ENCODE measurements around the gene UBAP2.

The UBAP2 gene, protein sequence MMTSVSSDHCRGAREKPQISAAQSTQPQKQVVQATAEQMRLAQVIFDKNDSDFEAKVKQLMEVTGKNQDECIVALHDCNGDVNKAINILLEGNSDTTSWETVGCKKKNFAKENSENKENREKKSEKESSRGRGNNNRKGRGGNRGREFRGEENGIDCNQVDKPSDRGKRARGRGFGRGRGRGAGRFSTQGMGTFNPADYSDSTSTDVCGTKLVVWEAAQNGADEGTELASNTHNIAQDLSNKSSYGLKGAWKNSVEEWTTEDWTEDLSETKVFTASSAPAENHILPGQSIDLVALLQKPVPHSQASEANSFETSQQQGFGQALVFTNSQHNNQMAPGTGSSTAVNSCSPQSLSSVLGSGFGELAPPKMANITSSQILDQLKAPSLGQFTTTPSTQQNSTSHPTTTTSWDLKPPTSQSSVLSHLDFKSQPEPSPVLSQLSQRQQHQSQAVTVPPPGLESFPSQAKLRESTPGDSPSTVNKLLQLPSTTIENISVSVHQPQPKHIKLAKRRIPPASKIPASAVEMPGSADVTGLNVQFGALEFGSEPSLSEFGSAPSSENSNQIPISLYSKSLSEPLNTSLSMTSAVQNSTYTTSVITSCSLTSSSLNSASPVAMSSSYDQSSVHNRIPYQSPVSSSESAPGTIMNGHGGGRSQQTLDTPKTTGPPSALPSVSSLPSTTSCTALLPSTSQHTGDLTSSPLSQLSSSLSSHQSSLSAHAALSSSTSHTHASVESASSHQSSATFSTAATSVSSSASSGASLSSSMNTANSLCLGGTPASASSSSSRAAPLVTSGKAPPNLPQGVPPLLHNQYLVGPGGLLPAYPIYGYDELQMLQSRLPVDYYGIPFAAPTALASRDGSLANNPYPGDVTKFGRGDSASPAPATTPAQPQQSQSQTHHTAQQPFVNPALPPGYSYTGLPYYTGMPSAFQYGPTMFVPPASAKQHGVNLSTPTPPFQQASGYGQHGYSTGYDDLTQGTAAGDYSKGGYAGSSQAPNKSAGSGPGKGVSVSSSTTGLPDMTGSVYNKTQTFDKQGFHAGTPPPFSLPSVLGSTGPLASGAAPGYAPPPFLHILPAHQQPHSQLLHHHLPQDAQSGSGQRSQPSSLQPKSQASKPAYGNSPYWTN

DNA sequence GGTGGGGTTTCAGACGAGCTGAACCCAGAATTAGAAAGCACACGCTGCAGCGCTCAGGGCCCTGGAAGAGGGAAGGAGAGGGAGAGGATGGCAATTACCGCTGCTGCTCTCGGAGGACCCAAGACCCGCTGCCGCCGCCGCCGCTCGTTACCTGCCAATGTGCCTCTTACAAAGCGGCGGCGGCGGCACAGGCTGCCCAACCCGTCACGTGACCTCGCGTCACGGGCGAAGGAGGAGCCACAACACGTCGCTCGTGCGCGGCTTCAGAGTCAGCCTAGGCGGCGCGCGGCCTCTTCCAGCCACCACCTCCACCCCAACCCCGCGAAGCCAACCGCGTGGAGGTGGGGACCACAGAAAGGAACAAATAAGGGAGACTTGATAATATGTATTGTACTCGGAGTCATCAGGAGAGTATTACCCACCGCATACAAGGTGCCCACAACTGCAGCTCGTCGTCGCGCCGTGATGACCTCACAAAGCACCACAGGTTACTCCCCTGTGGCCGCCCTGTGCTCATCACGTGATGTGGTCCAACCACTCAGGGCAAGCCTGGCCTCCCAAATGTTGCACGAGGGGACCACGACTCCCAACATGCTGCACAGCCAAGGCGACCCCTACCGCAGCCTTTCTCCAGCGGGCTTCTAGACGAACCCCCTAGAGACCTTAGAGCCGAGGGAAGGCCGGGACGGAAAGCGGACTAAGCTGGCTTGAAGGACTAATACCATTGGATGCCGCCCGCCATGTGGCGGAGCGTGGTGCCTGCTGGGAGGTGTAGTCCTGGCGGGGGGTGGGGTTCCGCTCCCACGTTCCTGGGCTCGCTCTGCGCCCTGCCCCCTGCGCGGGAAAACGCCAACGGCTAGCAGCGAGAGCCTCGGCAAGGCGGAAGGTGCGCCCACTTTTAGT, at the start of gene UBAP2:
TSS of gene UBAP2 (minus strand) at position 161 of the 903 bp plus-strand sequence. CDS start 31,739 bp downstream, outside the sequence.
- in situ Hi-C loops (cut with HindIII; ENCODE audit: low sequenced_read_pairs), result no loop called here

DNA sequence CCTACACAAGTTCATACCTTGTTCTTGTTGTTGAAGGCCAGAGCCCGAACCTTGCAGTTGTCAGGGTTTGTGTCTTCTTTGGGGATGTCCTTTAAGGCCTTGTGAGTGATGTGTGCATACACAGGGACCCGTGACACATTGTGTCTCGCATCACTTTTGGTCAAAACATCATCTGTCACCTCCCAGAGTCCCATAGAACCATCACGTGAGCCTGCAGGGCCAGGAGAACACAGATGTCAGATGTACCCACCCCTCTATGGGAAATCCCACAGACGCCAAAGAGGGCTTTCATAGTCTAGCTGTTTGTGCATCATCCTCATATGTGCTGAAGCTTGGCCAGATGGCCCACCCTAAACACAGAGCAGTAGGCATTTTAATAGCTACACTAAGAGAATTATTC, 49.6 kb upstream of the UBAP2 start:
- in situ Hi-C loops (cut with HindIII; ENCODE audit: low sequenced_read_pairs), result loop anchor here (5.0 to 10.0 kb wide), 4 partner anchors 106 to 304 kb away; partner anchors contain the start of gene PRSS3

DNA sequence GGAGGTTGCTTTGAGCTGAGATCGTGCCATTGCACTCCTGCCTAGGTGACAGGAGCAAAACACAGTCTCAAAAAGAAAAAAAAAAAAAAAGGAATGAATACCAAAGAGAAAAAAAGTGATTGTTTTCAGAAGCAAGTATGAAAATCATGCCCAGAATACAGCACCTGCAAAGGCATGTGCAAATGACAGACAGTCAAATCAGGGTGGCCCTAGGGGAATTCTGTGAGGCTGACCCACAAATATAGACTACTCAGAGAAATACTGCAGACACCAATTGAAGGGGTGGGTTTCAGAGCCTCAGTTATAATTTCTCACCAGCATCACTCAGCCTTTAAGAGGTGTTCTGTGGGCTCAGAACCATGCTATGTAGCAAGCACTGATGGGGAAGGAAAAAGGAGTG, 49.2 kb upstream of the UBAP2 start:
- in situ Hi-C loops (cut with HindIII; ENCODE audit: low sequenced_read_pairs), result loop anchor here (5.0 to 10.0 kb wide), 4 partner anchors 106 to 303 kb away; partner anchors contain the start of gene PRSS3

DNA sequence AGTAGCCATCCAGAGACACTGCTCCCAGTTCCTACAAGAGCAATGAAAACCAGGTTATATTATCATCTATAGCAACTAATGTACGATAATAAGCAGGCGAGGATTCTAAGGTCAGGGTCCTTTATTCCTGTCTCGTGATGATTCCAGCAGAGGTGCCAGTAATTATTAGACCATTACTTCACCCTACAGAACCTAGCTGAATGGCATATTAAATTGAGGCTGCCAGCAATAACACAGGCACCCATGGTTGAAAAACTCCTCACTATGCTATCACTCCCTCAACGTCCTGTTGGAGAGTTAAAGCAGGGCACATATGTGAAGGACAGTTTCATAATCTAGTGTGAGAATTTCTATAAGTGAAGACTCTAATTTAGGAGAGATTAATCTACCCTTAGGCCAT, 48.1 kb upstream of the UBAP2 start:
- in situ Hi-C loops (cut with HindIII; ENCODE audit: low sequenced_read_pairs), result loop anchor here (5.0 to 10.0 kb wide), 4 partner anchors 104 to 302 kb away; partner anchors contain the start of gene PRSS3

DNA sequence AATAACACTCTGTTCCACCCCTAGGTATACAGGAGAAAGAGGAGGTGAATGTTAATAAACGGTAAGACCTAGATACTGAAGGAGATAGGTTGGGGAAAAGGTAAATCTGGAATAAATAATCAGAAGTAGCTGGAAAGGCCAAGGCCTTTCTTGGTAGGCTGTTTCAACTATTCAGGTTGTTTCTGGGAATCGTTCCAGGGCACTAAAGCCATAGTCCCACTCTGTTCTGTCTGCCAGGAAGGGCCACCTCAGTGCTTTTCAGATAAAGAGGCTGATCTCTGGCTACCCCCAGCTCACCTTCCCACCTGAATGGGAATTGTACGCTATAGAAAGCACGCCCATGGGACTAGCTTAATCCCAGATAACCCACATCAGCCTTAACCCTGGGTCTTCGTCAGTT, 44.9 kb upstream of the UBAP2 start:
- in situ Hi-C loops (cut with HindIII; ENCODE audit: low sequenced_read_pairs), result loop anchor here (10.0 kb wide), 2 partner anchors 169 to 299 kb away; partner anchors contain the start of gene PRSS3

DNA sequence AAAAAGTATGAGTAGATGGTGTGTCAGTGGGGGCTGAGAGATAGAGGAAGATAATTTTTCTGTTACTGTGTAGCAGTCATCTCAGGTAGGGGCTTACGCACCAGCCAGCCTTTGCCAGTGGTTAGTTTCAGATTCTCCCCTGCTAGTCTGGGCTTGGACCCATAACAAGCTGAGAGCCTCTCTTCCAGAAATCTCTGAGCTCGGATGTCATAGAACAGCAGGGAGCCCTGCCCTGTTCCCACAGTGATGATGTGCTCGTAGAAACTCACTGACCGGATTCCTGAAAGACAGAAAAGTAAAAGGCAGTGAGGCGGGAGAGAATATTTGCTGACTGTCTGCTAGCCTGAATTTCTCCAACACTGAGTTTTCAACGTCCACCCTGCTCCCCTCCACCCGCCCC, 40.6 kb upstream of the UBAP2 start:
- in situ Hi-C loops (cut with HindIII; ENCODE audit: low sequenced_read_pairs), result no loop called here

DNA sequence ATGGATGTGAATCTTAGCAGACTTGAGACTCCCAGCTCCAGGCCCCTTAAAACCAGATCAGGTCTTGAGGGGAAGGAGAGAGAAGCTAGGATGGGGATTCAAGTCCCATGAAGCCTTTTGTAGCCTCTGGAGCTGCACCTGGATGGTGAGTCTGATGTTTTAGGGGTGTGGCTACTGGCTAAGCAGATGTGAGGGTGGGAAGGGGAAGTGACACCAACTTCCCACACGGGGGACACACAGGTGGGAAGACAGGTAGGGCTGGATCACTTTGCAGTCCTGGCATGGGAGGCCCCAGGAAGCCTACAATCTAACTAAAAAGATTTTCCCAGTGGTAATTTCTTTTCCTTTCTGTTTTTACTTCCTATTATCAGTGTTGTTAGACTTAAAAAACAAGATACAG, 38.7 kb upstream of the UBAP2 start:
- in situ Hi-C loops (cut with HindIII; ENCODE audit: low sequenced_read_pairs), result no loop called here

DNA sequence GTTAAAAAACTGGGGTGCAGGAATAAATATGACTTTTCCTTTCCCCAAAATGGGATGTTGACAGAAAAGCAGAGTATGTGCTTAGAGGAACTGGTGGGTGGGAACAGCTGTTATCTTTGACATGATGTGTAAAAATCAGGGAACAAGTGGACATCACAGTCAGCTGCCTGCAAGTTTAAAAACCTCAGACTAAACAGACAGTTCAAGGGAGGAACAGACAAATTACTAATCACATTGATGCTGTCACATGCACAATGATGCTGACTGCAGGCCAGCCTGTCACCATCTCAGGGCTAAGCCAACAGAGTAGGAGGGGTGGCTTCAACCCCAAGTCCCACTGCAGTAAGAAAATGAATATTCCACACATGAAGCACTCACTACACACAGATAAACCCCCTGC, 38.2 kb upstream of the UBAP2 start:
- in situ Hi-C loops (cut with HindIII; ENCODE audit: low sequenced_read_pairs), result no loop called here

DNA sequence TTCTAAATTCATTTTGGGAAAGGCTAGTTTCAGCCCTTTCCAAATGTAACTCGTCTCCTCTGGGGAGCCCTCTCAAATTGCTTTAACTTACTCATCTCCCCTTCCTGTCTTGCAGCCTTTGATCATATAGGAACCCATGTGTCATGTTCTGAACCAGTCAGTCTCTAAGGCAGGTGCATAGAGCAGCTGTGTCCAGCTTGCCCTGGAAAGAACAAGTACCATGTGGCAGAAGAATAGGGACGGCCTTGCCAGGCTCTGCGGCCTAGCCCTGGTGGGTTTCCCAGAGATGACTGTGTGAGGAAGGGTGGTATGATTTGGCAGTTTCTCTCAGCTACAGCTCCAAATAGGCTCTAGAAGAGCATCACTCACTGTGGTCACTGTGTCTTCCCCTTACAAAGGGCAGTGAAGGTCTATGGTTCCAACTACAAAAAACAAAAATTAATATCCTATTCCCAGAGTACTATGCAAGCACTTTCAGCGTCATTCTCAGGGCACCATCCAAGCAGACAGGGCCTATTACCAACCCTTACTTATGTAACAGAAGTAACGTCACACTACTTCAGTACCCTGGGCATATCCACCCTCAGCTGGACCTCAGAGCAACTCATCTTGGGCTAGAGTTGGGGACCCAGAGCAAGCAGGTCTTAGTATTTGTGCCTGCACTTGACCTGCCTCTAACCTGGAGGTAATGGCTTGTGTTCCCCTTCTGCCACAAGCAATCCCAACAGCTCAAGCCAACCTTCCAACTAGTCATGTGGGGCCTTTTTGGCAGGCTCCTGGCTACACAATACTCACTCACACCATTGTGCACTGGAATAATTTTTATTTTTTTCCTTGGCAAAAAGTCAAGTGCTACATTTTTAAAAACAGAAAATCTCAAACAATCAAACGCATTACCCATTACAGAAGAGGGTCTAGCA, 37.2 kb upstream of the UBAP2 start:
- in situ Hi-C loops (cut with HindIII; ENCODE audit: low sequenced_read_pairs), result no loop called here

DNA sequence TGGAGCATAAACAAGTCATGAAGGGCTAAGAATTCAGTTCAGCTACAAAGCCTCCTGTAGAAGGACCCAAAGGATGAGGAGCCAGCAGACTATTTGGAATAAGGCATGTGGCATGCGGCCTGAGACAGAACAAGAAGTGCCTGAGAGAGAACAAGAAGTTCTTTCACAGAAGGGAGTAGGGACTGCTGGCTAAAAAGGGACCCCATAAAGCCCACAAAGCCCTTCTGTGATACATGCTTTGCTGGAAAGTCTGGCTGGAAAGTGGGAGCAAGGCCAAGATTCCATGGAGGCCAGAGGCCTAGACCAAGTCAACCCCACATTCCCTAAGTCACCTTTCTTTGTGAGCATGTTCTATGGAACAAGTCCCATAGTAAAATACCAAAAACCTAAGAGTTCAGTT, 35.9 kb upstream of the UBAP2 start:
- in situ Hi-C loops (cut with HindIII; ENCODE audit: low sequenced_read_pairs), result no loop called here

DNA sequence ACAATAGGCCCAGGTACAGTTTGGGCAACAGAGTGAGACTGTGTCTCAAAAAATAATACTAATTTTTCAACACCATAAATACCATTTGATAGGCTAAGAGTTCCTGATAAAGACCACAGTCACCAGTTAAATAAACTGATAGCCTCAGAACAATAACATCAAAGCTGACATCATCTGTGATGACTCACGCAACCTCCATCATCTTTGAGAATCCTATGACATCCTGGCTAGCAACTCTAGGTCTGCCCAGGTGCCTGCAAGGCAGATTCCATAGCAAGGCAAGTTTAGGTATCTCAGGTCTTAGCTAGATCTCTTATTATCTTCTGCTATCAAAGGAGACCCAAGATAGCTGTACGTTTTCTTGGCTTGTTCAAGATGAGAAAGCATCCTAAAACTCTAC, 30.5 kb upstream of the UBAP2 start:
- in situ Hi-C loops (cut with HindIII; ENCODE audit: low sequenced_read_pairs), result no loop called here

DNA sequence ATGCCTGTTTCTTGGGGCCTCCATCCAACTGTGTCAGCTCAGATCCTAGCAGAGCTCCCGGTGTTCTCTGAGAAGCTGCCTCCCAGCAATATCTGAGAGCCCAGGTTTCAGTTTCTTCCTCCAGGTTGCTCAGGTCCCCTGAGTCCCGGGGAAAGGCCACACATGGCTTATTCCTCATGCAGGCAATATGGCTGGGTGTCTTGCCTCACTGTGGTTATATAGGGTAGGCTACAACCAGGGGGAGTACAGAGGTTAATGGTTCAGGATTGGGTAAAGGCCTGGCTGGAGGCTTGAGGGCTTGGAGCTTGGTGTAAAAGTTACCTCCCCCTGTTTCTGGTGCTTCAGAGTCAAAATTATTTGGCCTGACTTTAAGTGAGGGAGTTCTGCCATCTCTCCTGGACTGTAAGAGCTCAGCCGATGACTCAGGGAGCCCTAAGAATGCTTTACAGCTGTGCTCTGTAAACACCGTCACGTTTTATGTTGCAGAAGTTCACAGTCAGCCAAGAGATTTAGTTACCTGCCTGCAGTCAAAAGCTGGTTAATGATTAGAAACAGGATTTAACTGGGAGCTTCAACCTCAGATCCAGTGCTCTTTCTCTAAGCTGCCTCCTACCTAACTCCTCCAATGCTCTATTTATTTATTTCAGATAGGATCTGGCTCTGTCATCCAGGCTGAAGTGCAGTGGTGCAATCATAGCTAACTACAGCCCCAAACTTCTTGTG, 24.3 kb upstream of the UBAP2 start:
- in situ Hi-C loops (cut with HindIII; ENCODE audit: low sequenced_read_pairs), result loop anchor here (5.0 kb wide), 1 partner anchor 71 kb away; no protein-coding TSS in a partner anchor

DNA sequence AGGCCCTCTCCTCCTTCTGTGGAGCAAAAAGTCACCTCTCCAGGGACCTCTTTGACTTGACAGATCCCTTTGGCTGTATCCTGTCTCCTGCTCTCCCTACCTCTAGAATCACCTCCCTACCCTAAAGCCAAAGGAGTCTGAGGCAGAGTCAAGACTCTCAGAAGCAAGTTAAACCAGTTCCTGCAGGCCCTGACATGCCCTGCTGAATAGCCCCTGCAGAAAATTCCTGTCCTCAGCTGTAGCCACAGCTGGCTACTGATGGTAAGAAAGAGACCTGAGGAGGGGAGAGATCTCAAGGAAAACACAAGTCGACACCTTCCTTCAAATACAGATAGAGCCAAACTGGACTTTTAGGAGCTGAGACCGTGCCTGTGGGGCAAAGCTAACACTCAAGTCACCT, 23.7 kb upstream of the UBAP2 start:
- in situ Hi-C loops (cut with HindIII; ENCODE audit: low sequenced_read_pairs), result loop anchor here (5.0 kb wide), 1 partner anchor 70 kb away; no protein-coding TSS in a partner anchor

DNA sequence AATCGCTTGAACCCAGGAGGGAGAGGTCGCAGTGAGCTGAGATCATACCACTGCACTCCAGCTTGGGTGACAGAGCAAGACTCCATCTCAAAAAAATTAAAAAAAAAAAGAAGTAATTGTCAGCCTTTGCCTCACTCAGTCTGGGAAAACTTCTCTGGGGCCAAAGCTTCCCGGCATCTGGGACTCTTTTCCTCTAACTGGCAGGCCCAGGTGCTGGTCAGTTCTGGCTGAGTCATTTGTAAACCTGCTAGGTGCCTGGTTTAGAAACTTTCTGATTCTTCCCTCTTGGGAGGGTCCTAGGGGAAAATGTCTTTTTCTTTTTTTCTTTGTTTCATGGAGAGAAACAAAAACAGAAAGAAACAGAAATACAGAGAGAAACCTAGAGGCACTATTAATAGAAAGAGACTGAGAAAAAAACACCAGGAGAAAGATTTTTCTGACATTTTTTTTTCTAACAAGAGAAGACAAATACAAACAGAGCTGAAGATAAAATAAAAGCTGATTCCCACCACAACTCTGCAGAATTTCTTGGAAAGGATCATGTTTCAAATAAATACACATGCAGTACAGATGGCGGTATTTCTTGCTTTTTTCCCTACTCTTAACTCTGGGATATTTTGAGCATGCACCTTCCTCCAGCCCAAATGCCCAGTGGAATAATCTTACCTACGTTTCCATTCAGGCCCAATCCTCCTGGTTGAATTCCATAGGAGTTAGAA, 22.1 kb upstream of the UBAP2 start:
- in situ Hi-C loops (cut with HindIII; ENCODE audit: low sequenced_read_pairs), result loop anchor here (5.0 kb wide), 1 partner anchor 68 kb away; no protein-coding TSS in a partner anchor

DNA sequence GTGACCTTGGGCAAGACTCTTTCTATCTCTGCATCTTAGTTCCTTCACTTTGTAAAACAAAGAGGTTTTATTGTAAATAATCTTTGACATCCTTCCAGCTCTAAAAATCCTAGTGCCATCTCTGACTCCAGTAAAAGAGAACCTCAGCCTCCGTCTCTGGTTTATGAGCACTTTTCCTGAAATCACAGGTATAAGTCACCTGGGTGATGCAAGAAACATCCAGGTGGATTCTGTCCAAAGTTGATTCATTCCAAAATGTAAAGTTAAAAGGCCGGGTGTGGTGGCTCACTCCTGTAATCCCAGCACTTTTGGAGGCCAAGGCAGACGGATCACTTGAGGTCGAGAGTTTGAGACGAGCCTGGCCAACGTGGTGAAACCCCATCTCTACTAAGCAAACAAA, 21.1 kb upstream of the UBAP2 start:
- in situ Hi-C loops (cut with HindIII; ENCODE audit: low sequenced_read_pairs), result loop anchor here (5.0 kb wide), 1 partner anchor 68 kb away; no protein-coding TSS in a partner anchor

DNA sequence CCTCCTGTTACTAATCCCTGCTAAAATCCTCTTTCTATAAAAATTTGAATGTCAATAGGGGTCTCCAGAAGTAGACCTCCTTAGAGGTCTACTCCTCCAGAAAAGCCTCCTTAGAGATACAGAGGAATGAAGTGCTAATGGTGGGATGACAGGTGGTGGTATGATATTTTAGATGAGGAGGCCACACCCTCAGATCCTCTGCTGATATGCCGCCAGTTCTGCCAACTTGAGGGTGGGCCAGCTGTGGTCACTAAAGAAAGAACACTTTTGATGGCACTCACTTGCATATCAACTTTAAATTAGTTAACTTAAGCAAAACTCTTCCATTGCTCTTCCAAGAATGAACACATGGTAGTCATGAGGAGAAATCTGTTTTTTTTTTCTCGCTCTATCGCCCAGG, 16.9 kb upstream of the UBAP2 start:
- in situ Hi-C loops (cut with HindIII; ENCODE audit: low sequenced_read_pairs), result no loop called here

DNA sequence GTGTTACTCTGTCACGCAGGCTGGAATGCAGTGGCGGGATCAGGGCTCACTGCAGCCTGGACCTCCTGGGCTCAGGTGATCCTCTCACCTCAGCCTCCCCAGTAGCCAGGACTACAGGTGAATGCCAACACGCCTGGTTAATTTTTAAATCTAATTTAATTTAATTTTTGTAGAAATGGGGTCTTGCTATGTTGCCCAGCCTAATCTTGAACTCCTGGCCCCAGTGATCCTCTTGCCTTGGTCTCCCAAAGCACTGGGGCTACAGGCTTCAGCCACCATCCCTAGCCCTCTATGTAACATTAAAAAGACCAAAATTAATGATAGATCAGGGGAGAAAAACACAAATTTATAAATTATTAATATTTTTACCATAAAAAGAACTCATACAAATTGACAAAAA, 11.3 kb upstream of the UBAP2 start:
- in situ Hi-C loops (cut with HindIII; ENCODE audit: low sequenced_read_pairs), result no loop called here

Measured in endothelial cell of hepatic sinusoid (primary cell).